C1 segment of cervical spinal cord (tissue), 14 donors: ENCODE data around the gene ANKRD33B.
"Not testable (repeated sequence)": the region's sequence is repeated elsewhere in the genome, so short reads cannot be mapped to it uniquely, and the experiment has no call there.

Experiments used
- DNase-seq, 14 donors: peaks; one replicate each; lab custom pipeline; 2025; lab: John Stamatoyannopoulos, UW

The ANKRD33B gene

DNA sequence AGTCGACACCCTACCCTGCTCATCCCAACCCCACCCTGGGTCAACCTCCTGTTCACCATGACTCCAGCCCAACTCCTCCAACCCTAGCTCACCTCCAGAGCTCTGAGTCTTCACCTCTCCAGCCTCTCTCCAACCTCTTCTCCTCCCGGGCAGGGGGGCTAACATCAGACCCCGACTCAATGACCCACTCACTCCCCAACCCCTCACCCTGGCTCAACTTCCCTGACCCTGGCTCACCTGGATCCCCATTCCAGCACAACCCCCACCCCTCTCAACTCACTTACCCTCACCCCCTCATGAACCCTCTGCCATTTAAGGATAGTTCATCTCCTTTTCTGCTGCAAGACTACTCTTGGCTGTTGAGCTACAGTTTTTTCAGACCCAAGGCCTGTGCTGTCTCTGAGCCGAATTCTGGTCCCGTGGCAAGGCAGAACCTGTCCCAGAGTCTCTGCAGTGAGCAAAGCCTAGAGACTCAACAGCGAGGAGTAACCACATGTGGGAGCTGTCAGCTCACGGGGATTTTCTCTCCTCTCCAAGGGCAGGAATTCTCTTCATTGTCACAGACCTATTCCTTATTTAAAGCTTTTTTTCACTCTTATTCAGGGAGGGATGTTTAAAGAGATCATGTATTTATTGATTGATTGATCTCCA lies 29.8 kb downstream of the ANKRD33B start:
- DNase-seq, result no peak

DNA sequence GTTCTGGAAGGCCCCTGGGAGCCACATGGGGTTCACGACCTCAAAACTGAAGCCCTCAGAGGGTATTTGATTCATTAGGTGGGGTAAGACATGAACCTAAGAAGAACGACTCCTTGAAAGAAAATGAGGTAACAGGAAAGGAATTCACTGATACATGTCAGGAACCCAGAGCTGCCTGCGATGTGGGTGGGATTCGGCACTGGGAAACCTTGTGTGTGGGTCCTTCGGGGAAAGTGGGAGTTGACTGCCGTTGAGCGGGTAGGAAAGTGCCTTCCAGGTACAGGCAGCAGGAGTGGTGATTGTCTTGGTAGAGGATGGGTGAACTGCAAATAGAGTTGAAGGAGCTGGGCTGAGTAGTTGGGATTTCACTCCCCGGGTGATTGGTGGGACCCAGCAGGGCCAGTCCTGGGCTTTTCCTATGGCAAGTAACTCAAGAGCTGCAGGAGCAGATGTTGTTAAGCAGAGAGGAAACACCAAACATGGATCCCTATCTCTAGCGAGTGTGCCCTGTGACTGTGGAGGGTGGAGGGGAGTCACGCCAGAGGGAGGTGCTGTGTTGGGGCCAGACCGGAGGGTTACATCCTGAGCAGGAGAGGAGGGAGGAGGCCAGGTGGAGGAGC lies 30.8 kb downstream of the ANKRD33B start:
- DNase-seq, result no peak

DNA sequence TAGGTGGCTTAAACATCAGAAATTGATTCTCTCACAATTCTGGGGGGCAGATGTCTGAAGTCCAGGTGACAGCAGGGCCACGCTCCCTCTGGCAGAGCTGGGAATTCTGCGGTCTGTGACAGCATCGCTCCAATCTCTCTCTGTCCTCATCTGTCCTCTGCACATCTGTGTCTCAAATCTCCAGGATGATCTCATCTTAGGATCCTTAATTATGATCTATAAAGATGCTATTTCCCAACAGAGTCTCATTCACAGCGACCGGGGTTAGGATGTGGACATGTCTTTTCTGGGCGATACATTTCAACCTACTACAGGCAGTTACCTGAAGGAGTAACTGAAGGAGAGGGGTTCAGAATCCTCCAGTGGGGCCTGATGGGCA lies 31.4 kb downstream of the ANKRD33B start:
- DNase-seq, result no peak

DNA sequence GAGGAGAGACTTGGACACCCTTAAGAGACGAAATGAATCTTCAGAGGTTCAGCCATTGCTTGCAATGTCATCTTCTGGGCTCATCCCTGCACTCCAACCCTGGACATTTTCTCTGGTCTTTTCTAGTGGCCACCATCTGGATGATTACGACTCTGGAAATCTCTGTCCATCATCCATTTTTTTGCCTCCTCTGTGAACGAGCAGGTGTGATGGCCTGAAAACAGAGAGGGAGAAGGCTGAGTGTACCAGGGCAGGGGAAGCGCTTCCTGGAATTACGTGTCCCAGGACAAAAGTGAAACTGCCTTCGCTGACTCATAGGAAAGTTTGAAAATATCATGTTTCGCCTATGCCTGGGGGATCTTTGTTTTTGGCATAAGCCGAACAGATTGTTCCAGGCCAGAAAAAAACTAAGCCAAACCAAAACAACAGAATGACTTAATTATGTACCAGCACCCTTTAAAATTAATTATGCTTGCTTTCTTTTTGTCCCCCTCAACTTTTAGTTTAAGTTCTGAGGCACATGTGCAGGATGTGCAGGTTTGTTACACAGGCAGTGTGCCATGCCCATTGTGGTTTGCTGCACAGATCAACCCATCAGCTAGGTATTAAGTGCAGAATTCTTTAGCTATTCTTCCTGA lies 31.9 kb downstream of the ANKRD33B start:
- DNase-seq, result no peak

DNA sequence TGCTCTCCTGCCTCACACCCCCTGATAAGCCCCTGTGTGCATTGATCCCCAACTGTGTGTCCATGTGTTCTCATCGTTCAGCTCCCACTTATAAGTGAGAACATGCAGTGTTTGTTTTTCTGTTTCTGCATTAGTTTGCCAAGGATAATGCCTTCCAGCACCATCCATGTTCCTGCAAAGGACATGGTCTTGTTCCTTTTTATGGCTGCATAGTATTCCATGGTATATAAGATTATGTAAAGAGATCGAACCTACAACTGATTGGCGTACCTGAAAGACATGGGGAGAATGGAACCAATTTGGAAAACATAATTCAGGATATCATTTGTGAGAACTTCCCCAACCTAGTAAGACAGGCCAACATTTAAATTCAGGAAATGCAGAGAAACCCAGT lies 32.4 kb downstream of the ANKRD33B start:
- no peak for DNase-seq

DNA sequence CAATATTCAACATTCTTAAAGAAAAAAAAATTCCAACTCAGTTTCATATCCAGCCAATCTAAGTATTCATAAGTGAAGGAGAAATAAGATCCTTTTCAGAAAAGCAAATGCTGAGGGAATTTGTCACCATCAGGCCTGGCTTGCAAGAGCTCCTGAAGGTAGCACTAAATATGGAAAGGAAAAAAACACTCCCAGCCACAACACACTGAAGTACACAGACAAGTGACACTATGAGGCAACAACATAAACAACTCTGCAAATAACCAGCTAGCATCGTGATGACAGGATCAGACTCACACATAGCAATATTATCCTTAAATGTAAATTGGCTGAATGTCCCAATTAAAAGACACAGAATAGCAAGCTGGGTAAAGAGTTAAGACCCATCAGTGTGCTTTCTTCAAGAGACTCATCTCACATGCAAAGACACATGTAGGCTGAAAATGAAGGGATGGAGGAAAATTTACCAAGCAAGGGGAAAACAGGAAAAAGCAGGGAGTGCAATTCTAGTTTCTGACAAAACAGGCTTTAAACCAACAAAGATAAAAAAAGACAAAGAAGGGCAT lies 33.1 kb downstream of the ANKRD33B start:
- no peak for DNase-seq

DNA sequence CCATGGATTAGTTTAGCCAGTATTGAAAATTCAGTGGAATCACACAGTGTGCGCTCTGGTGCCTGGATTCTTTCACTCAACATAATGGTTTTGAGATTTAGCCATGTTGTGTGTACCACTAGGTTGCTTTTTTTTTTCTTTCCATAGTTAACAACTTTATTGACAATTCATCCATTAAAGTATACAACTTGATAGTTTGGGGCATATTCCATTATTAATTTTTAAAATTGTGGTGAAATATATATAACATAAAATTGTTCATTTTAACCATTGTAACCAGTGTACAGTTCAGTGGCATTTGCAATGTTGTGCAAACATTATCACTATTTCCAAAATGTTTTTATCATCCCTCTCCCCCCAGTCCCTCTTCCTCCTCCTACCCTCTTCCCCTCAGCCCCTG lies 35.2 kb downstream of the ANKRD33B start:
- DNase-seq, result no peak

DNA sequence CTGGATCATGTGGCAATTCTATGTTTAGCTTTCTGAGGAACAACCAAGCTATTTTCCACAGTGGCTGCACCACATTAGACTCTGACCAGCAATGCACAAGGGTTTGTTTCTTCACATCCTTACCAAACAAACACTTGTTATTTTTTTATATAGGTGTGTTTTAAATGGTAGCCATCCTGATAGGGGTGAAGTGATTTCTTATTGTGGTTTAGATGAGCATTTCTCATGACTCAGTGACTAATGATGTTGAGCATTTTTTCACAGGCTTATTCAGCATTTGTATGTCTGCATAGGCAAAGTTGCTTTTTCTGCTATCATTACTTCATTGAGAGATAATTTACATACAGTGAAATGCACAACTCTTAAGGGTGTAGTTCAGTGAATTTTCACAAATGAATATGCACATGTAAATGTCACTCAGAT lies 36.0 kb downstream of the ANKRD33B start:
- DNase-seq, result no peak

DNA sequence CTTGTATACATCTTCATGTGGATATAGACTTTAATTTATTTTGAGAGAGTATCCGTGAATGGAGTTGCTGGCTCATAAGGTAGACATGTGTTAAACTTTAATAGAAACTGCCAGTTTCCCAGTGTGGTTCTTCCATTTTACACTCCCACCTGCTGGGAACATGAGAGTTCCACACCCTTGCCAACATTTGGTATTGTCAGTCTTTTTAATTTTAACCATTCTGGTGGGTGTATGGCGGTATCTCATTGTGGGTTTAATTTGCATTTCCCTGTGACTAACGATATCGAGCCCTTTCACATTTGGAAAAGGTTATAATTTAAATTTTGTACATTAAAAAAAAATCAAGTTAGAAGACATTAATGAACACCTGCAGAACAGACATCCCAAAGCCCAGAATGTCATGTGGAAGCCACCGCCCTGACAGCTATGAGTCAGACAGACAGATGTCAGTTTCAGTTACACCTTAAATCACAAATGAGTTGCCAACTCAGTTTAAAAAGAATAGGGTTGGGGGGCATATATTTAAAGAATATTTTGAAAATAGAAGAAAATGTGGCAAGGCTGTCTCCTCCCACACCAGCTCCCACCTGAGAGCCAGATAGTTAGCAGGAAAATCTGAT lies 36.9 kb downstream of the ANKRD33B start:
- DNase-seq, result no peak

DNA sequence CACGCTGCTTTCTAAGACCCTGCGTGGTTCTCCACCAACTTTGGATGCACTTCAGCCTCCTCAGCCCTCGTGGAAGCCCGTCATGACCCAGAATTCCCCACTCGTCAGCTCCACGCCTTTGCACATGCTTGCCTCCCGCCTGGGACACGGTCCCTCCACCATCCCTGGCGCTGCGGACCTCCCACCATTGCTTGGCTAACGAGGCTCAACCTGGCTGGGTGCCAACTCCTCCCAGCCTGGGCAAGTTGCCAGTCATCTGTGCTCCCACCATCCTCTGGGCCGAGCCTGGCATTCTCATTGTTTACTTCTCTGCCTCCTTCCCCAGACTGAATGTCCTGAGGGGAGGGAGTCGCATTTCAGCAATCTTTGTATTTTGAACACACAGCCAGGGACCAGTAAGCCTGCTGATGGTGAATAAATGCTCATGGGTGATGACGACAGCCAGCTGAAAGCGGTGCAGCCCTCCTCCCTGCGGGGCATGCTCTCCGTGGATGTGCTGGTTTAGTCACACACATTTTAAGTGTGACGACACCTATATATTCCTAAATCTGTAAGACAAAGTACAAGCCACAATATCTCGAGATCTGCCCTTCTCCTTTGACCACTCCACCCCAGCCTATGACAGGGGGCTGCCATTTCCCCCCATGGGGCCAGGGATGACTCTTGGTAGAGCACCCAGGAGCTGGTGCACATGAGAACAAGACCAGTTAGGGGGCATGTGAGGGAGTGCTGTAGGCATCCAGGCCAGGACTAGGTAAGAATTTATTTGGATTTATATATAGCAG lies 37.6 kb downstream of the ANKRD33B start:
- peak; percentile 17 to 89 (median 80) for DNase-seq

DNA sequence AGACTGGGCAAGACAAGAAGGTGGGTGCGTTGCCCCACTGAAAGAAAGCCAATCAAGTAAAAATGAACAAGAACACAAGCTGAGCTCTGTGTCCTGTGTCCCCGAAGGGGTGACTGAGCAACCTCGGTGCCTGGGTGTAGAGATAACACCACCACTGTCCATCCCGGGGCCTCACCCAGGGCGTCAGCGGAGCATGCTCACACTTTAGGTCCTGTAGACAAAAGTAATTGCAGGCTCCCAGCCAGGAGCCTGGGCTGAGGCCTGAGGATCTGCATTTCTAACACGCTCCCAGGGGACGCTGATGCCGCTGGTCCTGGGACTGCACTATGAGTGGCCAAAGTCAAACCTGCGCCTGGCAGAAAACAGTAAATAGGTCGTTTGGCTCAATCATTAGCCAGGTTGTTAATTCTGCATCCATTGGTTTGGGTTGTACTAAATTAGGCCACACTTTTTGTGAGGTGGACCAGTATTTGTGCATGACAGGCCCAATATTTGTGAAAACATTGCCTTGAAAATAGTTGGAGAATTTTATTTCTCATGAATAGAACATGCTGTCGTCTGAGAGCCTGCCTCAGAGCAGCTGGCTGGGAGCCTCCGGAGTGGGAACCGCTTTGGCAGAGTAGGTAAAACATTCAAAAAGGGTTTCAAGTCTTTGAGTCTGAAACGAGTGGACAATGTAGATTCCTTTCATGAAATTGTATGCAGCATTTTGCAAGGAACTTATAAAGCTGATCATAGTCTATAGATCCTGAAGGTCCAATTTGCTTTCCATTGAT lies 38.3 kb downstream of the ANKRD33B start:
- DNase-seq, result peak in 8 of 14 donors; percentile 21 to 68 (median 44)

DNA sequence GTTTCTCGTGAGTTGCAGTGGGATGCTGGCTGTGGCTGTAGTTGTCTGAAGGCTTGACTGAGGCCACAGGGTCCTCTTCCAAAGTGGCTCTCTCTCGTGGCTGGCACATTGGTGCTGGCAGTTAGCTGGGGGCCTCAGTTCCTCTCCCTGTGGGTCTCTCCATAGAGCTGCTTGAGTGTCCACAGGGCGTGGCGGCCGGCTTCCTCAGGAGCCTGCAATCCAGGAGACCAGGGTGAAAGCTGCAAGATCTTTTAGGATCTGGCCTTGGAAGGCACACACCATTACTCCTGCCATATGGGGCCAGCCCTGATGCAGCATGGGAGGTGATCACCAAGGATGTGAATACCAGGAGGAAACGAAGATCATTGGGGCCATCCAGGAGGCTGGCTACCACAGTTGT lies 41.1 kb downstream of the ANKRD33B start:
- DNase-seq, result no peak

DNA sequence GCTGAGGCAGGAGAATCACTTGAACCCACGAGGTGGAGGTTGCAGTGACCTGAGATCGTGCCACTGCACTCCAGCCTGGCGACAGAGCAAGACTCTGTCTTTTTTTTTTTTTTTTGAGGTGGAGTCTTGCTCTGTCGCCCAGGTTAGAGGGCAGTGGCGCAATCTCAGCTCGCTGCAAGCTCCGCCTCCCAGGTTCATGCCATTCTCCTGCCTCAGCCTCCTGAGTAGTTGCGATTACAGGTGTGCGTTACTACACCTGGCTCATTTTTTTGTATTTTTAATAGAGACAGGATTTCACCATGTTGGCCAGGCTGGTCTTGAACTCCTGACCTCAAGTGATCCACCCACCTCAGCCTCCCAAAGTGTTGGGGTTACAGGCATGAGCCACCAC lies 42.8 kb downstream of the ANKRD33B start:
- not testable (repeated sequence) for DNase-seq

DNA sequence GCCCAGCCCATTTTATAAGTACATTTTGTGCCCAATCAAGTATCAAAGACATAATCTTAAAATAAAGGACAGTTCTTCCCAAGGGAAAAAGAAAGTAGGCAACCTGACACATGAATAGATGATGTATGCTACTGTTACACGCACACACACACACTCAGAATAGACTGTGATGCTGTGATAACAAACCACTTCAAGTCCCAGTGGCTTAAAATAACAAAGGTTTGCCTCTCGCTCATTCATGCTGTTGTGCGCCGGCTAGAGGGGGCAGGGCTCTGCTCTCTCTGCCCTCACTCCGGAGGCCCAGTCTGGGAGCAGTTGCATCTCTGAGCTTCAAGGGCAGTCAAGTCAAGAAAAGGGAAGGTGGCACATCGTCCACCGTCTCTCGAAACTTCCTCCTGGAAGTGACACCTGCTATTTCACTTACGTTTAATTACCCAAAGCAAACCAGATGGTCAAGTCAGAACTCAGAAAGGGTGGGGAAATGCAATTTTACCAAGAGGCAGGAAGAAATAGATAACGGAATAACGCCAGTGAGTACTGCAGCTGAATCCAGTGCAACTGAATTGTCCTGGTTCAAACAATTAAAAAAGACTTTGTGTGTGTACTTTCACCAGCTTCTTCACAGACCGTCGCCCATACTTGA lies 43.3 kb downstream of the ANKRD33B start:
- DNase-seq, result no peak

DNA sequence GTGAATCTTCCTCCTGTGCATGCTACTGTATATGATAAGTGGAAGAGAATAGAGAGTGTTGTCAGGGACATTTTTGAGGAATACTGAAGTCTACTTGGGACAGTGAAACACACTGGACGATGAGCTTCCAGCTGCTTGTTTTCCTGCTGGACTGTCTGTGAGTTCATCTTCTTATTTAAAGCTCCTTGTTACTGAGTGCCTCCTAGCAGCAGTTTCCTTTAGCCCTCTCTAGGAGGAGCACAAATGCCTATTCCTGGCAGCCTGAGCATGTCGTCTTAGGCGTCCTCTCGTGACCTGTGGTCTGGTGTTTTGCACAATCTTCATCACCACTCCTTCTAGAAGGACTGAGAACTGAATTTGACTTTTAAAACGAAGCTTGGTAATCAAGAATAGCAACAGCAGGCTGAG lies 43.8 kb downstream of the ANKRD33B start:
- peak in 1 of 14 donors; percentile 10 for DNase-seq

DNA sequence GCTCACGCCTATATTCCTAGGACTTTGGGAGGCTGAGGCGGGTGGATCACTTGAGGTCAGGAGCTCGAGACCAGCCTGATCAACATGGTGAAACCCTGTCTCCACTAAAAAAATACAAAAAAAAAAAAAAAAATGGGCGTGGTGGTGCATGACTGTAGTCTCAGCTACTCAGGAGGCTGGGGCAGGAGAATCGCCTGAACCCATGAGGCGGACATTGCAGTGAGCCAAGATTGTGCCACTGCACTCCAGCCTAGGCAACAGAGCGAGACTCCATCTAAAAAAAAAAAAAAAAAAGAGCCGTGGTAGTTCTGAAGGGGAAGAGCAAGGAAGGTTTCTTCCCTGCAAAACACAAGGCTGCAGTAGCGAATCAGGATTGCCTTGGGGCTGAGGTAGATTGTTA lies 44.2 kb downstream of the ANKRD33B start:
- not testable (repeated sequence) for DNase-seq

DNA sequence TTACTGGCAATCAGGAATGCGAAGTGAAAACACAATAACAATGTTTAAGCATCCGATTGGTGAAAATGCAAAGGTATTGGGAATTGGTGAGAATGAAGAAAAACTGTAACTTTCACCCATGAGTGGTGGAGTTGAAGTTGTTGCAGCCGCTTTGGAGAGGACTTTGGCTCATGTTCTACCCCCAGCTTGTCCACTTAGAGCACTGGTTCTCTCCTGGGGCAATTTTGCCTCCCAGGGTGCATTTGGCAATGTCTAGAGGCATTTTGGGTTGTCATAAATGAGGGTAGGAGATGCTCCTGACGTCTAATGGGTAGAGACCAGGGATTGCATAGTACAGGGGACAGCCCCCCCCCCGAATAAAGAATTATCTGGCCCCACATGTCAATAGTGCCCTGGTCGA lies 46.2 kb downstream of the ANKRD33B start:
- DNase-seq, result no peak

DNA sequence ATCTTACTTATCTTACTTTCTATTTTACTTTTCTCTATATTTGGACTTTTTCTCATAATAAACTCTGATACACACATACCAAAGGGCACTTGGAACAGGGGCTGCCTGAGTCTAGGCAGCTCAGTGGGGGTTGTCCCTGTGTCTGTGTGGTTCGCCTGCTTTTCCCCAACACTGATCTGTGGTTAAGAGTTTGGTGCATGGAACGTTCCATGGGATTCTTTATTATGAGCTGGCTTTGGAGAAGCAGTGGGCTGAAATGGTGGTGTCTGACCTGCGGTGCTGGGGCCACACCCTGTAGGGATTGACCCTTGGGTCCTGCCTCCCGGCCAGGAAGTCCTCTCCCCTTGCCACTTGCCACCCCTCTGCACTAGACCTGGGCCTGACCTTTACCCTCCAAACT lies 47.4 kb downstream of the ANKRD33B start:
- no peak for DNase-seq

DNA sequence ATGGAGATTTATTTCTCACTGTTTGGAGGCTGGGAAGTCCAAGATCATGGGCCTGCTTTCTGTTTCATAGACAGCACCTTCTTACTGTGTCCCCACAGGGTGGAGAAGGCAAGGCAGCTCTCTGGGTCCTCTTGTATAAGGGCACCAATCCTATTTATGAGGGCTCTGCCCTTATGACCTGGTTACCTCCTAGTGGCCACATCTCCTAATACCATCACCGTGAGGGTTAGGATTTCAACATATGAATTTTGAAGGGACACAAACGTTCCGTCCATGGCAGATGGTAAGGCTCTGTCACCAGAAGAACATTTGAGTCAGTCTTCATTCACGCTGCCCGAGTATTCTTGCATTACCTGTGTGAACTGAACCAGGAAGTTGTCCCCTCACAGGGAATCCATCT lies 48.4 kb downstream of the ANKRD33B start:
- DNase-seq, result no peak

DNA sequence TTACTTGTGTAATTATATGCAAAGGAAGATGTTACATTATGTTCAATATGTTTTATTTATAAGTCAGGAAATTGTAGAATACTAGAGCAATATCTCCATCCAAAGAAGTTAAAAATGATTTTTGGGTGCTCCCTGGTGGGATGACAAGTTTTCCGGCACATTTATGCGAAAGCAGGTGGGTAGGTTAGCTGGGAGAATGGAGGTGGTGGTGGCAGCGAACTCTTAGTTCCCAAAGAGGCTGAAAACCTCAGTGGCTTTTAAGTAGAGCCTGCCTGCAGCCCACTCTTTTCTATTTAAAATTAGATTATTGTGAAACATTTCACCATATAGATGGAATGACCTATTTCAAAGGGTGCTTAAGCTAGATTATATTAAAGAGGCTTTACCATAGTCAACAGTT lies 51.8 kb downstream of the ANKRD33B start:
- DNase-seq, result no peak
